ENCODE results near the gene SSTR4.

Gene SSTR4

GRCh38 chr20:23048283-23049200 lies 13.4 kb downstream of the SSTR4 start:
- H3K4me1 ChIP-seq (ENCODE audit: control insufficient read depth in 1 of 2, insufficient read depth in 1 of 2, low read depth in 1 of 2, low read length in 1 of 2), result peaks cover 29 to 50% of the 10 kb centered on the region in 2 experiments
- H3K27me3 ChIP-seq, result peaks cover 93% of the 10 kb centered on the region
- H3K36me3 ChIP-seq, result no peaks in the 10 kb centered on the region
- TF ChIP-seq CTCF (IDR thresholded peaks at IDR 0.05), result peak; percentile 92
- peak overlapping the region; percentile 93 for H3K27ac ChIP-seq
- H3K4me3 ChIP-seq (ENCODE audit: low read depth in 1 of 2, low read length in 1 of 2), result peak overlapping the region; percentile 83 to 92
- H3K9me3 ChIP-seq, result no peaks in the 10 kb centered on the region

DNA sequence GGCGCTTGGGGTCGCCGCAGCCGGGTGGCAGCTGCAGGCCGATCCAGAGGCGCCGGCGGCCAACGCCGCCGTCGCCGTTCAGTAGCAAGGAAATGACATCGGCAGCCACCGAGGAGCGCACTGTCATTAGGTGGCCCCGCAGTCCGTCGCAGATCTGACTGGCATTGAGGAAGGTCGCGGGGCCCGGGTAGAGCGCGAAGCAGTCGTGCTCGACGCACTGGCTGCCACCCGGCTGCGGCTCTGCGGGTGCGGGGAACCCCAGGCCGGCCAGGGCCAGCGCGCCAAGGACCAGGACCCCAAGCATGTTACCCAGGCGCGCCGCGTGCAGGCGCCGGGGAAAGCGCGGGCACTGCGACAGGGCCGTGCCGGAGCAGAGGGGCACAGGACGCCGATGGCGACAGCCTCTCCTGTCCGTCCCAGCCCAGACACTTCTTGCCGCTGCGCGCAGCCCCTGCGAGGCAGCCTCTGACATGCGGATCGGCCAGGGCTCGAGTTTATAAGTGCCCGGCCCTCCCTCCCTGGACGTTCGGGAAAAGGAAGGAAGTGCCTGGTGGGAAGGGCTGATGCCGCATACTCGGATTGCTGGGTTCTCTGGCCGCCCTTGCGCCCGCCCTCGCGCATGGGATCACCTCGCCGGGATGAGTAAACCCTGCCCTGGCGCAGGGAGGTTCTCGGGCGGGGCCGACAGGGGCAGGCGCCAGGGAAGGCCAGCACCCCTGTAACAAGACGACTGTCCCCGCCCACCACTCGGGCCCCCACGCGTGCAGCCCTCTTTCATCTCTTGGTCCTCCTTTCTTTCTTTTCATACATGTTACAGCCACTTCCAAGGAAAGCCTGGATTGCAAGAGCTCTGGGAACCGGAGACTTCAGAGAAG lies 14.3 kb downstream of the SSTR4 start, which contains the start of gene THBD:
TSS of gene THBD (minus strand) at position 472 of the 875 bp plus-strand sequence. CDS start at position 304, 168 bp downstream.
- Histone ChIP-seq H3K36me3 (no peaks in the 10 kb centered on the region), H3K27me3 (peaks cover 99% of the 10 kb centered on the region), H3K4me3 (ENCODE audit: low read depth in 1 of 2, low read length in 1 of 2) (peak within 1 kb of the TSS; percentile 83 to 92), H3K27ac (peak within 1 kb of the TSS; percentile 93), H3K9me3 (no peaks in the 10 kb centered on the region), H3K4me1 (ENCODE audit: control insufficient read depth in 1 of 2, insufficient read depth in 1 of 2, low read depth in 1 of 2, low read length in 1 of 2) (peaks cover 29 to 50% of the 10 kb centered on the region in 2 experiments)
- TF ChIP-seq CTCF (IDR thresholded peaks at IDR 0.05), result no peak

DNA sequence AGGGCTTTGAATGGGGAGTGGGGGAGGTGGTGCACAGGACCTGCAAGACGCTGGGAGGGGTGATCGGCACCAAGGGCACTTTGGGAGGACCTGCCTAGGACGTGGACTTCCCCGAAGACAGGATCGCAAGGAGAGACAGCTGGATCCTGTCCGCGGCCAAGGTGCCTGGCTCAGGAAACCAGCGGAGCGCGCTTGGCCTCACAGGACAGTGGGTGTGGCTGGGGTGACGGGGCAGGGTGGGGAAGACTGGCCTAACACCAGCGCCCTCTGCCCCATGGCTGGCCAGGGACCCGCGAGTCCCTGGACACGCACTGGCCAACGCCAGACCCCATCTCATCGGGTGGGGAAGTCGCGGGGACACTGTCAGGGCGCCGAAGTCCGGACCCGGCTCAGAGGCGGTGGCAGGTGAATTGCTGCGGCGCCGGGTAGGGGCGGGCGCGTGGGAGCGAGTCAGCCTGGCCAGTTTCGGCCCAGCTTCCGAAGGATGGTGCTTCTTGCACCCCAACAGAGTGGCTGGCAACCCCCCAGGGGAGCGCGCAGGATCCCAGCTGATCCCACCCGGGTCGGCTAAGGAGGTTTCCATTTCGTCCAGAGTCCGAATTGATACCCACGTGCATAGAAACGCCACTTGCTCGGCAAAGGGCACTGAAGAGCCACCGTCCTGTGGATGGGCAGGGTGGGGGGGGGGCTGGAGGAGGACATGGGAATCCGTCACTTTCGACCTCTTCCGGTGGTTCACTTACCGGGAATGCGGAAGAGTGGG lies 15.1 kb downstream of the SSTR4 start:
- Histone ChIP-seq H3K4me1 (ENCODE audit: control insufficient read depth in 1 of 2, insufficient read depth in 1 of 2, low read depth in 1 of 2, low read length in 1 of 2) (peaks cover 29 to 43% of the 10 kb centered on the region in 2 experiments), H3K9me3 (no peaks in the 10 kb centered on the region), H3K27me3 (peaks cover 98% of the 10 kb centered on the region), H3K4me3 (ENCODE audit: low read depth in 1 of 2, low read length in 1 of 2) (peak overlapping the region; percentile 83 to 92), H3K36me3 (no peaks in the 10 kb centered on the region), H3K27ac (peak overlapping the region; percentile 93)
- TF ChIP-seq CTCF (IDR thresholded peaks at IDR 0.05), result no peak

GRCh38 chr20:23050847-23051627 lies 15.9 kb downstream of the SSTR4 start:
- H3K4me1 ChIP-seq (ENCODE audit: control insufficient read depth in 1 of 2, insufficient read depth in 1 of 2, low read depth in 1 of 2, low read length in 1 of 2), result peaks cover 29 to 39% of the 10 kb centered on the region in 2 experiments
- peak; percentile 71 for TF ChIP-seq CTCF (IDR thresholded peaks at IDR 0.05)

More at GRCh38 chr20:23050847-23051627, 15.9 kb downstream of the SSTR4 start:
- Histone ChIP-seq H3K4me3 (ENCODE audit: low read depth in 1 of 2, low read length in 1 of 2) (peak overlapping the region; percentile 83 to 92), H3K27ac (peak overlapping the region; percentile 93), H3K36me3 (no peaks in the 10 kb centered on the region), H3K9me3 (no peaks in the 10 kb centered on the region), H3K27me3 (peaks cover 90% of the 10 kb centered on the region)
